ENCODE data around the gene RAB40C. TPM values are rescaled to one million over a fixed set of nuclear protein-coding genes. Genes with fewer than 3 reads are reported as not detected.

The RAB40C gene
- total RNA-seq, 2 experiments from 2014 or later, result 15.1 to 18.2 TPM

DNA sequence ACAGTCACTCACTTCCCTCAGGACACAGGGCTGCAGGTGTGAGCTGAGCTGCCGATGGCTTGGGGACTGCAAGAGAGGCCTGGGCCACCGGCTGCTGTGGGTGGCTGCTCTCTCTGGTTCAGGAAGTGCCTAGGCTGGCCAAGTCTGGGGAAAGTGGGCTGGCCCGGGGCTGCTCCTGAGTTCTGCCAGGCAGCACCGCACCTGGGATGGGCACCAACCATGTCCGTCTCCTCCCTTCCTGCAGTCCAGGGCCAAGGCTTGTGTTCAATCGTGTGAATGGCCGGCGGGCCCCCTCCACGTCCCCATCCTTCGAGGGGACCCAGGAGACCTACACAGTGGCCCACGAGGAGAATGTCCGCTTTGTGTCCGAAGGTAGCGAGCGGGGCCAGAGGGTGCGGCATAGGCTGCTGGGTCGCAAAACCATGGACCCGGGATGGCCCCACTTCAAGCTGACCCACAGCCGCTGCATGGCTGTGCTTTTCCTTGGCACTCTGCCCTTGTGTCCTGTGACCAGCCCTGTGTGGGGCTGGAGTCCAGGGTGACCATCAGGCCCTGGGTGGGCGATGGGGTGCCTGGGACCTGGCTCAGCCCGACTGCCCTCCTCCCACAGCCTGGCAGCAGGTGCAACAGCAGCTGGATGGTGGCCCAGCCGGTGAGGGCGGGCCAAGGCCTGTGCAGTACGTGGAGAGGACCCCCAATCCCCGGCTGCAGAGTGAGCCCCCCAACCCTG, 57.5 kb downstream of the RAB40C start:
- ATAC-seq (ENCODE audit: low read depth) (no peak), DNase-seq (no peak)
- Mint-ChIP-seq H3K27ac (no peak overlapping the region), H3K4me1 (peaks cover 5% of the 10 kb centered on the region), H3K9me3 (no peaks in the 10 kb centered on the region), H3K36me3 (no peaks in the 10 kb centered on the region), H3K4me3 (no peak overlapping the region), H3K27me3 (no peaks in the 10 kb centered on the region)
- POLR2A ChIA-PET, result interaction anchor here (1.2 to 3.1 kb wide), 2 partner anchors 11 to 120 kb away, joined by 4 to 13 read pairs; partner anchors contain the start of genes CAPN15 and METTL26

DNA sequence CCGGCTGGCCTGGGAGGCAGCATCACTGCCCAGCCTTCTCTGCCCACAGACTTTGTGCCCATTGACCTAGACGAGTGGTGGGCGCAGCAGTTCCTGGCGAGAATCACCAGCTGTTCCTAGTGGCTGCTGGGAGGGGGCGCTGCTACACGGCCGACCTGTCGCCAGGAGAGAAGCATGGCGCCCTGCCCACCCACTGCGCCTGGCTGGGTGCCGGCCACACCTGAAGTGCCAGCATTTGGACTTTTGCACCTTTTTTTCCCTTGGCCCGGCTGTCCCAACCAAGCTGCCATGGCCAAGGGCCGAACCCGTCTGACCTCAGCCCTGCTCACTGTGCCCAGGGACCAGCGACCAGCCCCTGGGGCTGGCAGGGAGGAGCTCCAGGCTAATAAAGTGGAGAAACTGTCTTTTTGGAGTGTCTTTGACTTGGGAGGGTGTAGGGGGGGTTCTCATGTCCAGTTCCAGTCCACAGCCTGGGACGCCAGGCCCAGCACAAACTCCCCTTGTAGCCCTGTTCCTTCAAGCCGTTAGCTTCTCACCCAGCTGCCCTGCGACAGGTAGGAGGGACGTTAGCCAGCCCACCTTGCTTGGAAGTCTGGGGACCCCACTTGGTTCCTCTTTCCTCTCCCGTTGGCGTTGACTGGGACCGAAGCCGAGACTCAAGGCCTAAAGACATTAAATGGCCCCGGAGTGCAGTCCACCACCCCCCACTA, 58.4 kb downstream of the RAB40C start:
- DNase-seq, result peak; percentile 59
- Mint-ChIP-seq H3K27me3 (no peaks in the 10 kb centered on the region), H3K27ac (peak overlapping the region; percentile 73), H3K4me1 (peaks cover 3% of the 10 kb centered on the region), H3K36me3 (no peaks in the 10 kb centered on the region), H3K4me3 (peak overlapping the region; percentile 80), H3K9me3 (no peaks in the 10 kb centered on the region)
- ATAC-seq (ENCODE audit: low read depth), result no peak
- POLR2A ChIA-PET, result interaction anchor here (1.2 to 3.1 kb wide), 4 partner anchors 12 to 121 kb away, joined by 4 to 13 read pairs (median 6); partner anchors contain the start of genes CAPN15, JMJD8, METTL26 and STUB1

DNA sequence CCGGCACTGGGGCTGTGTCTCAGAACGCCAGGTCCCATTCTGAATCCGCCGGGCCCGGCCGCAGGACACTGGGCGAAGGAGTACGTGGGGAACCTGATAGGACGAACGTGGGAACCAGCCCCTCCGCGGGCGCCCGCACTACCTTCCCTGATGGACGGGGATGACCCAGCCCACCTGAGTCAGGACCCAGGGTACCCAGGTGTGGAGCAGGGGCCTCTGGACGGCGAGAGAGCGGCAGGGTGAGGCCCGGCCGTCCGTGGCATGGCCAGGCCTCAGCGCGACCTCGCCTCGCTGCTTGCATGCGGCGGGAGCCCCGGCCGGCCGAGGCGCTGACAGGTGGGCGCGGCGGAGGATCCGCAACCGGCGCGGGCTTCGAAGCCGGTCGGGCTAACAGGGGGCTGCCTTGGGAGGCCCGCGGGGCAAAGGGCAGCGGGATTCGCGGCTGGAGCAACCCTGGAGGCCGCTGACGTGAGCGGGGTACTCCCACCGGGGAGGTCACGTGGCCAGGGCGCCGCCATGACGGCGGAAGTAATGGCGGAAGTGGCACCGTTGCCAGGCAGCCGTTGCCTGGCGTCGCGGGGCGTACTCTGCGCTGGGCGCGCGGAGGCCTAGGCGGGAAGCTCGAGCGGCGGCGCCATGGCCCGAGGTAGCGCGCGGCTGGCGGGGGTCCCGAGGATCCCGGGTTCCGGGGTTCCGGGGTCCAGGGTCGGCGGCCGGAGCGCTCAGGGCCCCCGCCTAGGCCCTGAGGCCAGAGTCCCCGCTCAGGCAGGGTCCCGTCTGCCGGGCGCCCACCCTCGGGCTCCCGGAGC, 59.1 kb downstream of the RAB40C start, which contains the start of gene WDR90:
TSS of gene WDR90 (plus strand) at position 585 of the 809 bp plus-strand sequence. CDS start at position 637, 52 bp downstream.
- H3K36me3 Mint-ChIP-seq, result no peaks in the 10 kb centered on the region
- ATAC-seq (ENCODE audit: low read depth), result peak; percentile 88
- no peaks in the 10 kb centered on the region for H3K27me3 Mint-ChIP-seq
- H3K9me3 Mint-ChIP-seq, result no peaks in the 10 kb centered on the region
- POLR2A ChIA-PET, result interaction anchor here (0.8 to 3.1 kb wide), 9 partner anchors 9 to 122 kb away, joined by 3 to 13 read pairs (median 5); partner anchors contain the start of genes CAPN15, JMJD8, METTL26 and RHOT2
- H3K4me1 Mint-ChIP-seq, result peaks cover 3% of the 10 kb centered on the region
- DNase-seq, result peak; percentile 95
- H3K4me3 Mint-ChIP-seq, result peak within 1 kb of the TSS; percentile 80
- peak within 1 kb of the TSS; percentile 73 for H3K27ac Mint-ChIP-seq

DNA sequence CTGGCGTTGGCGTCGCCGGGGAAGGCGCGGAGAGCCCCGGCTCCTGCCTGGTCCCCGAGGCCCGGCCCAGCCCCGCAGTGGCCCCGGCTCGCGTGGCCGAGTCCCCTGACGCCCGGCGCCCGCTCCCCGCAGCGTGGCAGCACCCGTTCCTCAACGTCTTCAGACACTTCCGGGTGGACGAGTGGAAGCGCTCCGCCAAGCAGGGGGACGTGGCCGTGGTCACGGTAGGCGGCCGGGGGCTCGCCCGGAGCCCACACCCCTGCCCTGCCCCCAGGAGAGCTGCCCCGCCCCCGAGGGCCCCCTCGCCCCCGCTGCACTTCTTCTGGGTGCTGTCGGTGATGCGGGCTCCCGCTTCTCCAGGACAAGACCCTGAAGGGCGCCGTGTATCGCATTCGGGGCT, 59.8 kb downstream of the RAB40C start:
- no peaks in the 10 kb centered on the region for H3K9me3 Mint-ChIP-seq
- H3K27ac Mint-ChIP-seq, result no peak overlapping the region
- peak; percentile 21 for ATAC-seq (ENCODE audit: low read depth)
- DNase-seq, result no peak
- H3K4me1 Mint-ChIP-seq, result peaks cover 3% of the 10 kb centered on the region
- H3K4me3 Mint-ChIP-seq, result peak overlapping the region; percentile 76
- H3K27me3 Mint-ChIP-seq, result no peaks in the 10 kb centered on the region
- H3K36me3 Mint-ChIP-seq, result no peaks in the 10 kb centered on the region
- POLR2A ChIA-PET, result interaction anchor here (0.8 to 3.1 kb wide), 8 partner anchors 10 to 62 kb away, joined by 3 to 13 read pairs (median 6); partner anchors contain the start of genes JMJD8, METTL26, RHOT2 and STUB1

DNA sequence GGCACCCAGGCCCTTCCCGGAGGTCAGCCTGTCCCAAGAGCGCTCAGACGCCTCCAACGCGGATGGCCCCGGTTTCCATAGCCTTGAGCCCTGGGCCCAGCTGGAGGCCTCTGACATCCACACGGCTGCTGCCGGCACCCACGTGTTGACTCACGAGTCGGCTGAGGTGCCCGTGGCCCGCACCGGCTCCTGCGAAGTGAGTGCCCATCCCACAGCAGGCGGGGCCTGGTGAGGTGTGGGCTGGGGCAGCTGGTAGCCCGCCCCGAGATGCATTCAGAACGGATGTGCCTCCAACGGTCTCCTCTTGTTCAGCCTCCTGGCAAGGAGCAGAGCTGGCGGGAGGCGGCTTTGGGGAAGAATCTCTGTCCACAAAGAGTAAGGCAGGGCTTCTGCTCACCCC, 62.0 kb downstream of the RAB40C start:
- Mint-ChIP-seq H3K27ac (no peak overlapping the region), H3K9me3 (no peaks in the 10 kb centered on the region), H3K36me3 (no peaks in the 10 kb centered on the region), H3K4me1 (no peaks in the 10 kb centered on the region), H3K27me3 (no peaks in the 10 kb centered on the region), H3K4me3 (no peak overlapping the region)
- no peak for ATAC-seq (ENCODE audit: low read depth)
- no peak for DNase-seq
- POLR2A ChIA-PET, result no interaction called here

DNA sequence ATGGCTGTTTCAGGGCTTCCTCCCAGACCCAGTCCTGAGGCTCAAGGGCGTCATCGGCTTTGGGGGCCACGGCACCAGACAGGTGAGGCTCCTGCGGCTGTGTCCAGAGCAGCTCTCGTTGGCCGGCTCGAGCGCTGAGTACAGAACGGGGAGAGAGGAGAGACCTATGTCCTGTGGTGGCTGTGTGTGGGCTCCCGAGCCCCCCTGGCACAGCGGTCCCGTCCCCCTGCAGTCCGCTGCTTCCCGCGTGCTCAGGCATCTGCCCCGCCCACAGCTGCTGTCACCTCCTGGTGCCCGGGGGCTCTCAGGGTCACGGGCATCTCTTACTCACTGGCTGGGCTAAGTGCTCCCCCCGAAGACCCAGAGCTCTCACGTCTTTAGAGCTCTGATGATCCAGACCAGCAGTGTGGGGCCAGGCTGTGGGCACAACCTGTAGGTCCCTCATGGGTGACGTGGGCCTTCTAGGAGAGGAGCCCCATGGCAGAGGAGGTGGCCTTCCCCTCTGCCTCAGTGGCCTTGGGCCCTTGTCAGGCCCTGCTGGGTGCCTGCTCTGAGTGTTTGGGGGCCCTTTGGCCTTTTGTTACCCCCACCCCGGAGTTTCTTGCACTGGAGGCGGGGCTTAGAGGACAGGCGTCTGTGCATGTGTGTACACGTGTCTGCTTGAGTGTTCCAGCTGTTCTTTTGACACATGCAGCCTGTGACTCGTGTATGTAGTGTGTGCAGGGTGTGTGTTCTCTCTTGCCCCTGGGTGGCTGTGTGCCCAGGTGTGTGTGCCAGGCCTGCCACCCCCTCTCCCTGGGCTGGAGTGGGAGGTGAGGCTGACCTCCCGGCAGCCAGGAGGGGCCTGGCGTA, 62.8 kb downstream of the RAB40C start:
- H3K4me3 Mint-ChIP-seq, result no peak overlapping the region
- H3K36me3 Mint-ChIP-seq, result no peaks in the 10 kb centered on the region
- H3K27me3 Mint-ChIP-seq, result no peaks in the 10 kb centered on the region
- H3K9me3 Mint-ChIP-seq, result no peaks in the 10 kb centered on the region
- ATAC-seq (ENCODE audit: low read depth) (no peak), DNase-seq (no peak)
- POLR2A ChIA-PET, result interaction anchor here (1.5 kb wide), 1 partner anchor 26 kb away, joined by 3 read pairs; no protein-coding TSS in a partner anchor
- no peak overlapping the region for H3K27ac Mint-ChIP-seq
- H3K4me1 Mint-ChIP-seq, result no peaks in the 10 kb centered on the region

DNA sequence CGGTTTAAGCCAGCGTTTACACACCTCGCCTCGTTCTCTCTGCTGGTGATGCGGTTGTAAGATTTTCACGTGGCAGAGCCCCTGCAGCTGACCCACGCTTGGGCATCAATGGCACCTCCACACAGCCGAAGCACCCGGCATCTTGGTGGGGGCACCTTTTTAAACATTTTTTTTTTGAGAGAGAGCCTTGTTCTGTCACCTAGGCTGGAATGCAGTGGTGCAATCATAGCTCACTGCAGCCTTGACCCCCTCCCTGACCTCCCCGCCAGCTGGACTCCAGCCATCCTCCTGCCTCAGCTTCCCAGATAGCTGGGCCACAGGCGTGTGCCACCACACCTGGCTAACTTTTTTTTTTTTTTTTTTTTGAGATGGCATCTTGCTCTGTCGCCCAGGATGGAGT, 64.2 kb downstream of the RAB40C start:
- POLR2A ChIA-PET, result interaction anchor here (1.5 kb wide), 1 partner anchor 25 kb away, joined by 3 read pairs; no protein-coding TSS in a partner anchor
- Mint-ChIP-seq H3K36me3 (no peaks in the 10 kb centered on the region), H3K27ac (no peak overlapping the region), H3K27me3 (no peaks in the 10 kb centered on the region), H3K4me1 (no peaks in the 10 kb centered on the region), H3K9me3 (no peaks in the 10 kb centered on the region), H3K4me3 (no peak overlapping the region)
- DNase-seq (no peak), ATAC-seq (ENCODE audit: low read depth) (no peak)

DNA sequence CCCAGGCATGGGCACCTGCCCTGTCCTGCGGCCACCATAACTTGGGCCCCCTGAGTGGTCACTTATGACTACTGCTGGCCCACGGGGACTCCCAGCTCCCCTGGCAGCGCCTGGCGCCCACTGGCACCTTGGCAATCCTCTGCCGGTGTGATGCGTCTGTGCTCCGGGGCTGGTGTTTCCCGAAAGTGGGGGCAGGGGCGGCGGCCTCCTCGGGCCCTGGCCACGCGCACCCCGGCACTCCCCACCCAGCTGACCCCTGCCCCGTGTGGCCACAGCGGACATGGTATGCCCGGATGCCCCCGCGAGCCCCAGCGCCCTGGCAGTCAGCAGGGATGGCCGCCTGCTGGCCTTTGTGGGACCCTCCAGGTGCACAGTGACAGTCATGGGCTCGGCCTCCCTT, 67.6 kb downstream of the RAB40C start:
- POLR2A ChIA-PET, result no interaction called here
- no peaks in the 10 kb centered on the region for H3K27me3 Mint-ChIP-seq
- H3K4me3 Mint-ChIP-seq, result no peak overlapping the region
- DNase-seq (no peak), ATAC-seq (ENCODE audit: low read depth) (no peak)
- H3K4me1 Mint-ChIP-seq, result peaks cover 2% of the 10 kb centered on the region
- no peaks in the 10 kb centered on the region for H3K36me3 Mint-ChIP-seq
- H3K27ac Mint-ChIP-seq, result no peak overlapping the region
- no peaks in the 10 kb centered on the region for H3K9me3 Mint-ChIP-seq

DNA sequence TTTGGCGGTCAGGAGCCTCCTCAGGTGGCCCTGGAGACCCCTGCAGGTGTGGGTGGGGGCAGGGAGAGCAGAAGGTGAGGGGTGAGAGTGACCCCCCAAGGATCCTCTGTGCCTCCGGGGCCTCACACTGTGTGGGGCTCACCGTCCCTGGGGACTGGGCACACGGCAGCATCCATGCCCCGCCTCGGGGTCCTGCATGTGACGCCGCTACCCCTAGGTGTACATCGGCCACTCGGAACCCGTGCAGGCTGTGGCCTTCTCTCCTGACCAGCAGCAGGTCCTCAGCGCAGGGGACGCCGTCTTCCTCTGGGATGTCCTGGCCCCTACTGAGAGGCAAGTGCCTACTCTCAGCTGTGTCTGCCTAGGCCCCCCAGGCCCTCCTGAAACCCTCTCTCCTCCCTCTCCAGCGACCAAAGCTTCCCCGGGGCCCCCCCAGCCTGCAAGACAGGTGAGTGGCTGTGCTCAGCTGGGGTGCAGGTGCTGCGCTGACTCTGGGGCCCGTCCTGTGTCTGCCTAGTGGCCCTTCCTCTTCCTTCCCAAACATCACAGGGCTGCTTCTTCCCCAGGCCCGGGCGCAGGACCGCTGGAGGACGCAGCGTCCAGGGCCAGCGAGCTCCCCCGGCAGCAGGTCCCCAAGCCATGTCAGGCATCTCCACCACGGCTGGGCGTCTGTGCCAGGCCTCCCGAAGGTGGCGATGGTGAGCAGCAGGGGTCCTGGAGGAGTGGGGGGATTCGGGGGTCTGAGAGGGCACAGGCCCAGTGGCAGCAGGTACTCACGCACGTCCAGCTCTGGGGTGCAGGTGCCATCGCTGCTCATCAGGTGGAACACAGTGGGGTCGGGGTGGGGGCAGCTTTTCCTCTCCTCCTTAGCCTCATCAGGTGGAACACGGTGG, 69.1 kb downstream of the RAB40C start:
- Mint-ChIP-seq H3K4me3 (no peak overlapping the region), H3K9me3 (no peaks in the 10 kb centered on the region), H3K27ac (peak overlapping the region; percentile 42), H3K36me3 (peaks cover 2% of the 10 kb centered on the region), H3K27me3 (no peaks in the 10 kb centered on the region), H3K4me1 (peaks cover 2% of the 10 kb centered on the region)
- ATAC-seq (ENCODE audit: low read depth), result no peak
- DNase-seq, result no peak
- POLR2A ChIA-PET, result interaction anchor here (1.0 to 1.2 kb wide), 2 partner anchors 8 to 126 kb away, joined by 3 read pairs; no protein-coding TSS in a partner anchor

DNA sequence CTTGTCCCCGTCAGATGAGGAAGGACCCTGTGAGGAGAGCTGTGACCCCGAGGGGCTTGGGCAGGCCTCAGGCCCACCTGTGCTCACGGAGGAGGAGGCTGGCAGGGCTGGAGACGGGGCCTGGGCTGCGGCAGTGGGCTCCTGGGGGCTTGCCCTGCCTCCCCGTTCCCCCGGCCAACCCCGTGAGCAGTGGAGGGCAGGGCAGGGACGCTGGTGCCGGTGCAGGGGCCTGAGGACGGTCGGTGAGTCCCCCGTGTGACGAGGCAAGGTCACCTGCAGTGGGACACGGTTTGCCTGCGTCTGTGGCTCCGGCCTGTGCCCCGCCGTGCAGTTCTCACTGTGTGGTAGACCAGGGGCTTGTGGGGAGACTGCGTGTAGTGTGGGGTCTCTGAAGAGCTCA, 69.8 kb downstream of the RAB40C start:
- no peak overlapping the region for H3K4me3 Mint-ChIP-seq
- H3K36me3 Mint-ChIP-seq, result peaks cover 2% of the 10 kb centered on the region
- no peak overlapping the region for H3K27ac Mint-ChIP-seq
- H3K9me3 Mint-ChIP-seq, result no peaks in the 10 kb centered on the region
- POLR2A ChIA-PET, result interaction anchor here (1.0 to 1.2 kb wide), 2 partner anchors 9 to 125 kb away, joined by 3 read pairs; no protein-coding TSS in a partner anchor
- peaks cover 2% of the 10 kb centered on the region for H3K4me1 Mint-ChIP-seq
- H3K27me3 Mint-ChIP-seq, result no peaks in the 10 kb centered on the region
- ATAC-seq (ENCODE audit: low read depth), result no peak
- no peak for DNase-seq

DNA sequence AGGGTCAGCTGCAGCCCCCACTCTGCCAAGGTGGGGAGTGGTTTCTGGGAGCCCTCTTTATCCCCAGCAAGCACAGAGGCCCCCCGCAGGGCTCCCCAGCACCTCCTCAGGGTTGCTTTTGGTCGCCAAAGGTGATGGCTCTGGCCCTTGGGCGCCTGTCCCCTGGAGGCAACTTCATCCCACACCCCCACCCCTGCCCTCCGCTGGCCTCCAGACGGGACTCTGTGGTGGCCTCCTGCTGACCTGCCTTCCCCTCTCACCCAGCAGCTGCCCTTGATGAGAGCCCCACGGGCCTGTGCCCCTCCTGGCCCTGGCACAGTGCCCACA, 70.2 kb downstream of the RAB40C start:
- no peaks in the 10 kb centered on the region for H3K9me3 Mint-ChIP-seq
- no peaks in the 10 kb centered on the region for H3K27me3 Mint-ChIP-seq
- DNase-seq, result no peak
- no peak overlapping the region for H3K4me3 Mint-ChIP-seq
- no peak overlapping the region for H3K27ac Mint-ChIP-seq
- peaks cover 2% of the 10 kb centered on the region for H3K4me1 Mint-ChIP-seq
- H3K36me3 Mint-ChIP-seq, result peaks cover 2% of the 10 kb centered on the region
- ATAC-seq (ENCODE audit: low read depth), result no peak
- POLR2A ChIA-PET, result interaction anchor here (1.0 to 1.2 kb wide), 2 partner anchors 9 to 125 kb away, joined by 3 read pairs; no protein-coding TSS in a partner anchor

Measured in activated naive CD8-positive, alpha-beta T cell treated with anti-CD3 and anti-CD28 coated beads, Interleukin-2, amount 10 ng/mL, durations not matched to agents 7 days and 5 days (primary cell).